Stimulated activated CD8-positive, alpha-beta memory T cell treated with anti-CD3 and anti-CD28 coated beads, Interleukin-12 subunit alpha, Interleukin-12 subunit beta, amount 100 ng/mL, for 4 hours (primary cell): ENCODE results near the gene ALK.

Experiments
- DNase-seq: peaks from one replicate; pipeline ENCODE4 v3.0.0-alpha.2; 2020; ENCODE audit warnings: low read depth

Gene ALK

GRCh38 chr2:29643196-29643595, 278.2 kb downstream of the ALK start:
- no peak for DNase-seq

- DNase-seq: no peak
Measured at GRCh38 chr2:29640360-29640759, 281.0 kb downstream of the ALK start.

GRCh38 chr2:29638641-29639040, 282.7 kb downstream of the ALK start:
- DNase-seq: no peak

- DNase-seq: no peak
Measured at GRCh38 chr2:29634916-29635315, 286.5 kb downstream of the ALK start.

- no peak for DNase-seq
Measured at GRCh38 chr2:29632018-29632417, 289.4 kb downstream of the ALK start.

GRCh38 chr2:29629495-29629894, 291.9 kb downstream of the ALK start:
- no peak for DNase-seq

GRCh38 chr2:29628862-29629261, 292.5 kb downstream of the ALK start:
- no peak for DNase-seq

GRCh38 chr2:29628108-29628745, 293.2 kb downstream of the ALK start:
- DNase-seq: no peak

- no peak for DNase-seq
Measured at GRCh38 chr2:29627279-29627711, 294.1 kb downstream of the ALK start.

- DNase-seq: no peak
Measured at GRCh38 chr2:29620890-29621289, 300.5 kb downstream of the ALK start.

GRCh38 chr2:29619689-29620088, 301.7 kb downstream of the ALK start:
- no peak for DNase-seq

- no peak for DNase-seq
Measured at GRCh38 chr2:29618024-29618423, 303.4 kb downstream of the ALK start.

GRCh38 chr2:29617351-29617750, 304.0 kb downstream of the ALK start:
- no peak for DNase-seq

GRCh38 chr2:29616569-29616968, 304.8 kb downstream of the ALK start:
- no peak for DNase-seq

GRCh38 chr2:29615841-29616240, 305.5 kb downstream of the ALK start:
- no peak for DNase-seq

GRCh38 chr2:29615183-29615582, 306.2 kb downstream of the ALK start:
- DNase-seq: no peak

- no peak for DNase-seq
Measured at GRCh38 chr2:29614295-29614830, 307.0 kb downstream of the ALK start.

- DNase-seq: no peak
Measured at GRCh38 chr2:29613792-29614266, 307.6 kb downstream of the ALK start.

- no peak for DNase-seq
Measured at GRCh38 chr2:29613067-29613466, 308.3 kb downstream of the ALK start.

- no peak for DNase-seq
Measured at GRCh38 chr2:29612568-29612967, 308.8 kb downstream of the ALK start.

GRCh38 chr2:29611850-29612249, 309.5 kb downstream of the ALK start:
- no peak for DNase-seq

- no peak for DNase-seq
Measured at GRCh38 chr2:29611261-29611660, 310.1 kb downstream of the ALK start.

- no peak for DNase-seq
Measured at GRCh38 chr2:29610569-29610968, 310.8 kb downstream of the ALK start.

- DNase-seq: no peak
Measured at GRCh38 chr2:29607038-29607420, 314.4 kb downstream of the ALK start.
